OCI-LY3 (cell line): ENCODE results near the gene MUC20.
"Not testable (repeated sequence)": the region's sequence is repeated elsewhere in the genome, so short reads cannot be mapped to it uniquely, and the experiment has no call there.

Source experiments
- EZH2phosphoT487 ChIP-seq: fragments of 200-600 bp; shearing (Covaris generic); IDR thresholded peaks from 2 replicates; pipeline ENCODE4 v1.6.1; 2018; ENCODE audit warnings: antibody characterized with exemption, mixed run types, low read depth
- TF ChIP-seq, protein P1 (sequence below): fragments of 200-600, 300-600 bp; sonication (generic); IDR thresholded peaks from 2 replicates; pipeline ENCODE4 v1.5.1; 2014; ENCODE audit warnings: antibody characterized with exemption, low read length, low read depth

DNA sequence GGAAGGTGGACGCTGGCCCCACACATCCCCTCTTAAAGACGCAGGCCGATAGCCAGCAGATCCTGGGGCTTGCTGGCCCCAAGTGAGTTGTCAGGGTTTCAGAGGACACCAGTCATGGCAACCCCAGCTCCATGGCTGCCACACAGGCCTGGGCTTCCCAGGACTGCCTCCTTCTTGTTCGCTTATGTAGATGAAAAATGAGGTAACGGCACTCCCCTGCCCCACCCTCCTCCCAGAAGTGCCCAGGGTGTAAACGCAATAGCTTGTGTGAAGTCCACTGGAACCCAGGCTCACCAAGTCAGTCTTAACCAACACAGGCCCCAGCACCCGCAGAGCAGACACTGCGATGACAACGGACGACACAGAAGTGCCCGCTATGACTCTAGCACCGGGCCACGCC is 3.6 kb downstream of the MUC20 start:
- TF ChIP-seq, protein P1, sequence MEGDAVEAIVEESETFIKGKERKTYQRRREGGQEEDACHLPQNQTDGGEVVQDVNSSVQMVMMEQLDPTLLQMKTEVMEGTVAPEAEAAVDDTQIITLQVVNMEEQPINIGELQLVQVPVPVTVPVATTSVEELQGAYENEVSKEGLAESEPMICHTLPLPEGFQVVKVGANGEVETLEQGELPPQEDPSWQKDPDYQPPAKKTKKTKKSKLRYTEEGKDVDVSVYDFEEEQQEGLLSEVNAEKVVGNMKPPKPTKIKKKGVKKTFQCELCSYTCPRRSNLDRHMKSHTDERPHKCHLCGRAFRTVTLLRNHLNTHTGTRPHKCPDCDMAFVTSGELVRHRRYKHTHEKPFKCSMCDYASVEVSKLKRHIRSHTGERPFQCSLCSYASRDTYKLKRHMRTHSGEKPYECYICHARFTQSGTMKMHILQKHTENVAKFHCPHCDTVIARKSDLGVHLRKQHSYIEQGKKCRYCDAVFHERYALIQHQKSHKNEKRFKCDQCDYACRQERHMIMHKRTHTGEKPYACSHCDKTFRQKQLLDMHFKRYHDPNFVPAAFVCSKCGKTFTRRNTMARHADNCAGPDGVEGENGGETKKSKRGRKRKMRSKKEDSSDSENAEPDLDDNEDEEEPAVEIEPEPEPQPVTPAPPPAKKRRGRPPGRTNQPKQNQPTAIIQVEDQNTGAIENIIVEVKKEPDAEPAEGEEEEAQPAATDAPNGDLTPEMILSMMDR, result not testable (repeated sequence)
- not testable (repeated sequence) for TF ChIP-seq EZH2phosphoT487
